ENCODE measurements around the gene TIE1. TPM values are rescaled to one million over a fixed set of nuclear protein-coding genes. Genes with fewer than 3 reads are reported as not detected.

Gene TIE1
- total RNA-seq, 4 donors from 2014 or later, result 15.9 to 27.9 (median 20.7) TPM

GRCh38 chr1:43274804-43275180, 26.0 kb upstream of the TIE1 start:
- H3K27me3 ChIP-seq, result peaks cover 8 to 16% (median 11%) of the 10 kb centered on the region in 3 donors
- H3K4me1 ChIP-seq, result no peaks in the 10 kb centered on the region
- TF ChIP-seq CTCF (IDR thresholded peaks at IDR 0.05 in 4 of 5, conservative IDR thresholded peaks at IDR 0.05 in 1 of 5) (no peak), POLR2A (IDR thresholded peaks at IDR 0.05) (no peak)
- H3K9me3 ChIP-seq, result no peaks in the 10 kb centered on the region
- no peak for DNase-seq
- no peak overlapping the region for H3K27ac ChIP-seq
- no peaks in the 10 kb centered on the region for H3K36me3 ChIP-seq
- intact Hi-C loops (cut with DNase I; ENCODE audit: low total_unique reads) (no loop called here), in situ Hi-C loops (cut with MboI; ENCODE audit: low sequenced_read_pairs in 4 of 4) (no loop called here)
- no peak overlapping the region for H3K4me3 ChIP-seq
- no peak for ATAC-seq

- no peak for DNase-seq
- Histone ChIP-seq H3K36me3 (no peaks in the 10 kb centered on the region), H3K27me3 (peaks cover 0 to 8% (median 2%) of the 10 kb centered on the region in 3 donors), H3K27ac (no peak overlapping the region), H3K4me3 (no peak overlapping the region), H3K4me1 (no peaks in the 10 kb centered on the region), H3K9me3 (no peaks in the 10 kb centered on the region)
- in situ Hi-C loops (cut with MboI; ENCODE audit: low sequenced_read_pairs in 4 of 4) (no loop called here), intact Hi-C loops (cut with DNase I; ENCODE audit: low total_unique reads) (no loop called here)
- no peak for ATAC-seq
- no peak for TF ChIP-seq CTCF (IDR thresholded peaks at IDR 0.05 in 4 of 5, conservative IDR thresholded peaks at IDR 0.05 in 1 of 5)
- TF ChIP-seq POLR2A (IDR thresholded peaks at IDR 0.05), result no peak
Observed at GRCh38 chr1:43275826-43276620, 24.8 kb upstream of the TIE1 start.

GRCh38 chr1:43276673-43277072, 24.1 kb upstream of the TIE1 start:
- H3K36me3 ChIP-seq, result no peaks in the 10 kb centered on the region
- intact Hi-C loops (cut with DNase I; ENCODE audit: low total_unique reads) (no loop called here), in situ Hi-C loops (cut with MboI; ENCODE audit: low sequenced_read_pairs in 4 of 4) (no loop called here)
- no peak for ATAC-seq
- no peaks in the 10 kb centered on the region for H3K4me1 ChIP-seq
- no peak for TF ChIP-seq CTCF (IDR thresholded peaks at IDR 0.05 in 4 of 5, conservative IDR thresholded peaks at IDR 0.05 in 1 of 5)
- TF ChIP-seq POLR2A (IDR thresholded peaks at IDR 0.05), result no peak
- H3K4me3 ChIP-seq, result no peak overlapping the region
- H3K27me3 ChIP-seq, result peaks cover 0 to 6% (median 0%) of the 10 kb centered on the region in 3 donors
- no peaks in the 10 kb centered on the region for H3K9me3 ChIP-seq
- H3K27ac ChIP-seq, result no peak overlapping the region
- no peak for DNase-seq

GRCh38 chr1:43277116-43277876, 23.5 kb upstream of the TIE1 start:
- in situ Hi-C loops (cut with MboI; ENCODE audit: low sequenced_read_pairs in 4 of 4) (no loop called here), intact Hi-C loops (cut with DNase I; ENCODE audit: low total_unique reads) (no loop called here)
- no peaks in the 10 kb centered on the region for H3K36me3 ChIP-seq
- ATAC-seq (no peak), DNase-seq (no peak)
- no peak overlapping the region for H3K4me3 ChIP-seq
- TF ChIP-seq CTCF (IDR thresholded peaks at IDR 0.05 in 4 of 5, conservative IDR thresholded peaks at IDR 0.05 in 1 of 5) (no peak), POLR2A (IDR thresholded peaks at IDR 0.05) (no peak)
- no peaks in the 10 kb centered on the region for H3K4me1 ChIP-seq
- H3K9me3 ChIP-seq, result no peaks in the 10 kb centered on the region
- no peak overlapping the region for H3K27ac ChIP-seq
- H3K27me3 ChIP-seq, result no peaks in the 10 kb centered on the region
